H1 (cell line): ENCODE results near the gene TMEM238. TPM values are rescaled to one million over a fixed set of nuclear protein-coding genes. Genes with fewer than 3 reads are reported as not detected.

ENCODE experiments used
- CTCF ChIA-PET: fragments of 300-600 bp; sonication (Branson Sonifier 250); formaldehyde crosslinking; loops from one replicate; lab custom pipeline; 2021; ENCODE audit not compliant: partially characterized antibody; lab: Charles Lee
- POLR2A ChIA-PET: fragments of 300-600 bp; sonication (Branson Sonifier 250); formaldehyde crosslinking; loops from one replicate; lab custom pipeline; 2021; ENCODE audit warnings: inconsistent platforms; ENCODE audit not compliant: partially characterized antibody; lab: Charles Lee
- DNase-seq, 2 experiments: peaks; one replicate each; pipeline versions ENCODE4 v3.0.0 to v3.0.0-alpha.2; 2010 to 2022; ENCODE audit warnings: low spot score in 2 of 2, low read depth in 1 of 2, mixed read lengths in 1 of 2
- FAIRE-seq: peaks from 2 replicates; lab custom pipeline; 2011; peaks lifted over from hg19 to GRCh38; lab: Jason Lieb, UNC
- H2AFZ ChIP-seq: 2 replicates; pipeline ENCODE4 v1.8.1; 2012; ENCODE audit warnings: low read length, inconsistent platforms
- H2AK5ac ChIP-seq: 2 replicates; pipeline ENCODE4 v1.6.1; 2013; ENCODE audit warnings: low read depth, low read length
- H2BK120ac ChIP-seq: replicated peaks from 2 replicates; pipeline ENCODE3; 2013; ENCODE audit warnings: low read depth, low read length, inconsistent platforms
- H2BK12ac ChIP-seq: 2 replicates; pipeline ENCODE4 v1.6.1; 2013; ENCODE audit warnings: low read depth, low read length
- H2BK15ac ChIP-seq: 2 replicates; pipeline ENCODE4 v1.6.1; 2013; ENCODE audit warnings: low read length
- H2BK20ac ChIP-seq: 2 replicates; pipeline ENCODE4 v1.6.1; 2013; ENCODE audit warnings: low read length
- H2BK5ac ChIP-seq: 2 replicates; pipeline ENCODE4 v1.6.1; 2013; ENCODE audit warnings: low read depth, low read length
- H3K14ac ChIP-seq: 2 replicates; pipeline ENCODE4 v1.6.1; 2013; ENCODE audit warnings: inconsistent platforms; ENCODE audit not compliant: insufficient read length
- H3K18ac ChIP-seq: 2 replicates; pipeline ENCODE4 v1.6.1; 2013; ENCODE audit warnings: low read length; ENCODE audit errors: extremely low read depth
- H3K23ac ChIP-seq: 2 replicates; pipeline ENCODE4 v1.6.1; 2013; ENCODE audit warnings: inconsistent platforms; ENCODE audit not compliant: insufficient read length
- H3K23me2 ChIP-seq: 2 replicates; pipeline ENCODE4 v1.6.1; 2013; ENCODE audit warnings: low read depth, low read length
- H3K27ac ChIP-seq: 2 replicates; pipeline ENCODE4 v1.6.1; 2011; ENCODE audit warnings: low read depth, low read length, inconsistent platforms
- H3K27me3 ChIP-seq, 4 experiments: replicated peaks in 1 of 4; 1 replicate in 1 of 4; 2 replicates in 3 of 4; pipeline versions ENCODE4 v1.6.1 to v1.8.1; 2011 to 2013; ENCODE audit warnings: low read length in 3 of 4, mild to moderate bottlenecking in 3 of 4, inconsistent platforms in 2 of 4, mixed read lengths in 2 of 4, moderate library complexity in 1 of 4; ENCODE audit not compliant: control insufficient read depth in 3 of 4, insufficient read depth in 3 of 4; ENCODE audit errors: extremely low read depth in 1 of 4
- H3K36me3 ChIP-seq, 4 experiments: 2 replicates each; pipeline versions ENCODE4 v1.6.1 to v1.8.1; 2011 to 2013; ENCODE audit warnings: mild to moderate bottlenecking in 4 of 4, low read length in 3 of 4, moderate library complexity in 2 of 4, control low read depth in 1 of 4, inconsistent platforms in 1 of 4; ENCODE audit not compliant: insufficient read depth in 4 of 4, control insufficient read depth in 2 of 4
- H3K4ac ChIP-seq: replicated peaks from 2 replicates; pipeline ENCODE3; 2013; ENCODE audit warnings: low read length, low read depth, mixed read lengths, inconsistent platforms; ENCODE audit not compliant: insufficient read length
- H3K4me1 ChIP-seq, 4 experiments: replicated peaks in 1 of 4; 1 replicate in 1 of 4; 2 replicates in 3 of 4; pipeline versions ENCODE4 v1.6.1 to v1.8.1; 2011 to 2013; ENCODE audit warnings: low read length in 3 of 4, inconsistent platforms in 2 of 4, mixed read lengths in 1 of 4; ENCODE audit not compliant: insufficient read depth in 4 of 4, control insufficient read depth in 3 of 4
- H3K4me2 ChIP-seq, 2 experiments: 2 replicates each; pipeline versions ENCODE4 v1.6.1 to v1.8.1; 2011 to 2013; ENCODE audit warnings: low read depth in 2 of 2, low read length in 2 of 2, control low read depth in 1 of 2, inconsistent platforms in 1 of 2, mild to moderate bottlenecking in 1 of 2; ENCODE audit not compliant: insufficient read depth in 1 of 2
- H3K4me3 ChIP-seq, 4 experiments: fragments of 200-600, 300-600 bp in 1 of 4; sonication (generic), shearing (Covaris generic), sonication (Bioruptor Twin) in 1 of 4; 2 replicates each; pipeline versions ENCODE4 v1.5.1 to v1.8.1; 2011 to 2016; ENCODE audit warnings: low read length in 4 of 4, low read depth in 3 of 4, control low read depth in 2 of 4, inconsistent platforms in 2 of 4, mild to moderate bottlenecking in 2 of 4, mixed read lengths in 1 of 4, moderate library complexity in 1 of 4; ENCODE audit not compliant: insufficient read depth in 2 of 4; ENCODE audit errors: extremely low read depth in 1 of 4
- H3K56ac ChIP-seq: replicated peaks from 2 replicates; pipeline ENCODE3; 2013; ENCODE audit warnings: low read depth, mild to moderate bottlenecking, mixed read lengths, low read length, inconsistent platforms; ENCODE audit not compliant: insufficient read length
- H3K79me1 ChIP-seq: 2 replicates; pipeline ENCODE4 v1.6.1; 2013; ENCODE audit warnings: low read depth, low read length, control low read depth
- H3K79me2 ChIP-seq, 2 experiments: 2 replicates each; pipeline versions ENCODE4 v1.6.1 to v1.8.1; 2012 to 2013; ENCODE audit warnings: low read length in 2 of 2, mild to moderate bottlenecking in 2 of 2, inconsistent platforms in 1 of 2; ENCODE audit not compliant: insufficient read depth in 2 of 2, control insufficient read depth in 1 of 2
- H3K9ac ChIP-seq, 4 experiments: replicated peaks in 1 of 4; 1 replicate in 1 of 4; 2 replicates in 3 of 4; pipeline versions ENCODE4 v1.6.1 to v1.8.1; 2011 to 2013; ENCODE audit warnings: low read depth in 3 of 4, low read length in 3 of 4, control low read depth in 2 of 4, mild to moderate bottlenecking in 2 of 4, moderate library complexity in 2 of 4, inconsistent platforms in 1 of 4; ENCODE audit errors: extremely low read depth in 1 of 4
- H3K9me3 ChIP-seq, 2 experiments: 2 replicates each; pipeline versions ENCODE4 v1.6.1 to v1.8.1; 2012 to 2013; ENCODE audit warnings: mild to moderate bottlenecking in 2 of 2, moderate library complexity in 2 of 2, control low read depth in 1 of 2, inconsistent platforms in 1 of 2, low read depth in 1 of 2, low read length in 1 of 2, mixed read lengths in 1 of 2; ENCODE audit not compliant: insufficient read depth in 2 of 2
- H4K20me1 ChIP-seq, 2 experiments: replicated peaks in 1 of 2; 2 replicates each; pipeline versions ENCODE3 to v1.8.1; 2011 to 2013; ENCODE audit warnings: inconsistent platforms in 2 of 2, low read length in 2 of 2, mild to moderate bottlenecking in 1 of 2; ENCODE audit not compliant: insufficient read depth in 2 of 2, control insufficient read depth in 1 of 2
- H4K5ac ChIP-seq: 2 replicates; pipeline ENCODE4 v1.6.1; 2013; ENCODE audit warnings: low read length, low read depth, mixed read lengths, inconsistent platforms; ENCODE audit not compliant: insufficient read length
- H4K8ac ChIP-seq: 2 replicates; pipeline ENCODE4 v1.8.0; 2013; ENCODE audit warnings: mild to moderate bottlenecking, moderate library complexity, low read length, inconsistent platforms; ENCODE audit not compliant: insufficient read depth; ENCODE audit errors: extremely low read depth
- H4K91ac ChIP-seq: replicated peaks from 2 replicates; pipeline ENCODE3; 2013; ENCODE audit warnings: low read length, mixed read lengths, inconsistent platforms; ENCODE audit not compliant: insufficient read length
- ATF2 ChIP-seq: IDR thresholded peaks from 2 replicates; pipeline ENCODE4 v1.6.1; 2012; ENCODE audit warnings: low read length, inconsistent platforms
- PHF8 ChIP-seq: fragments of 200-600 bp; sonication (generic); conservative IDR thresholded peaks from 2 replicates; pipeline ENCODE4 v1.7.1; 2012; ENCODE audit warnings: low read depth, mild to moderate bottlenecking, inconsistent platforms, low read length, moderate library complexity
- RNF2 ChIP-seq: fragments of 200-900, 300-1000 bp; sonication (generic); IDR thresholded peaks from 2 replicates; pipeline ENCODE4 v1.7.1; 2016; ENCODE audit warnings: borderline replicate concordance, low read depth, mild to moderate bottlenecking, antibody characterized with exemption, low read length; ENCODE audit not compliant: poor library complexity, severe bottlenecking; ENCODE audit errors: missing control alignments
- SRF ChIP-seq: IDR thresholded peaks from 2 replicates; pipeline ENCODE4 v1.6.1; 2011; ENCODE audit warnings: mild to moderate bottlenecking, low read depth, low read length, moderate library complexity
- WGBS, 2 experiments: shearing (Covaris generic) in 1 of 2; methylation state at CpG; one replicate each; pipeline versions ENCODE4 v1.1.6 to v1.1.7; 2013 to 2015; ENCODE audit warnings: low lambda C conversion rate in 2 of 2, mixed read lengths in 2 of 2, inconsistent platforms in 1 of 2, low coverage in 1 of 2, missing lambda C conversion rate in 1 of 2; ENCODE audit not compliant: insufficient replicate concordance in 2 of 2, insufficient coverage in 1 of 2, insufficient read length in 1 of 2; ENCODE audit errors: extremely low coverage in 1 of 2, missing lambda C conversion rate in 1 of 2; 5-methylcytosine and 5-hydroxymethylcytosine counted together
- polyA plus RNA-seq, 7 experiments: library from polyadenylated mRNA; depleted of rRNA in 3 of 7; stranded (reverse) in 5 of 7; unstranded in 2 of 7; fragments of >200 nt in 5 of 7; fragments of 200-250 nt in 2 of 7; gene quantifications; 1 replicate in 5 of 7; 2 replicates in 1 of 7; 4 replicates in 1 of 7; pipeline versions ENCODE4 v1.2.1 to v1.2.3, GENCODE V29; 2011 to 2013; ENCODE audit warnings: missing spikeins in 2 of 7, mixed read lengths in 2 of 7
- total RNA-seq: library from RNA; stranded (reverse); fragmentation: NEBNext Ultra II Directional; extraction: Animal tissue kit (Norgen Biotek cat#: 25700); gene quantifications from 2 replicates; pipeline ENCODE4 v1.2.1, GENCODE V29; 2021

TMEM238 gene
- total and polyA plus RNA-seq, 2 of the 8 experiments (the other 6 are each of a cell fraction or from before 2014, with no cell fraction given): 0.53 to 3.8 TPM

DNA sequence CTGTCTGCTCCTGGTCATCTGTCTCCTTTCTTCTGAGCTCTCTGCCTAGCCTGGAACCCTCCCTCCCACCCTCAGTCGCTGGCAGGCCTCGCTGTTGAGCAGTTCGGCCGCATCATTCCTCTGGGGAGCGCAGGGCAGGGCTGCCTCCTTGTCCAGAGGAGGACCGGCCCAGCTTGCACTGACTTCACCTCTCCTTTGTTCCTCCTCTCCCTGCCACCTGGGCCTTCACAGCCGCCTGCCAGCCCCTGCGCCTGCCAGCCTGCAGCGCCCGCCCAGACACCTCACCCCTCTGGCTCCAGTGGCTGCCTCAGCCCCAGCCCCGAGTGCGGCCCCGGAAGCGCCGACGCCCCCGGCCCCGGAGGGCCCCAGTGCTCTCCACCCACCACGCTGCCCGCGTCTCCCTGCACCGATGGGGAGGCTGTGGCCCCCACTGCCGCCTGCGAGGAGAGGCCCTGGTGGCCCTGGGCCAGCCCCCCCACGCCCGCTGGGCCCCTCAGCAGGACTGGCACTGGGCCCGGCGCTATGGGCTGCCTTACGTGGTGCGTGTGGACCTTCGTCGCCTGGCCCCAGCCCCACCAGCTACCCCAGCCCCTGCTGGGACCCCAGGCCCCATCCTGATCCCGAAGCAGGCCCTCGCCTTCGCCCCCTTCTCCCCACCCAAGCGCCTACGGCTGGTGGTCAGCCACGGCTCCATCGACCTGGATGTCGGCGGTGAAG, 37.2 kb downstream of the TMEM238 start:
- H2BK12ac ChIP-seq: no peak overlapping the region
- H2BK120ac ChIP-seq: no peak overlapping the region
- no peak overlapping the region; the same call in 1 of the 2 replicates for H3K18ac ChIP-seq
- peaks cover 0 to 58% (median 19%) of the 10 kb centered on the region in 4 experiments; a peak in 4 of 8 replicates for H3K36me3 ChIP-seq
- no peak overlapping the region for H2BK5ac ChIP-seq
- CTCF ChIA-PET: interaction anchor here (0.6 to 2.9 kb wide), 5 partner anchors 10 to 77 kb away, joined by 3 to 11 read pairs (median 3); no protein-coding TSS in a partner anchor
- no peak for TF ChIP-seq SRF
- no peak for TF ChIP-seq RNF2
- TF ChIP-seq PHF8: no peak
- TF ChIP-seq ATF2: no peak
- H2BK20ac ChIP-seq: no peak overlapping the region
- DNase-seq (no peak), FAIRE-seq (no peak)
- WGBS, 2 experiments: 86% methylated on average over 18 of the region's 41 CpGs; no CpG with 5 or more reads in 1 of the 2 experiments
- H2AK5ac ChIP-seq: no peak overlapping the region
- H4K20me1 ChIP-seq: peaks cover 0 to 2% of the 10 kb centered on the region in 2 experiments
- no peak overlapping the region for H4K91ac ChIP-seq
- H2AFZ ChIP-seq: no peak overlapping the region
- POLR2A ChIA-PET: interaction anchor here (0.6 to 7.9 kb wide), 12 partner anchors 8 to 156 kb away, joined by 3 to 58 read pairs (median 5); partner anchors contain the start of genes IL11, TMEM238 and UBE2S
- no peak overlapping the region for H3K14ac ChIP-seq
- H2BK15ac ChIP-seq: no peak overlapping the region; the same call in 1 of the 2 replicates
- H3K79me2 ChIP-seq: no peaks in the 10 kb centered on the region
- H3K56ac ChIP-seq: no peak overlapping the region
- no peak overlapping the region for H3K9ac ChIP-seq
- H3K23me2 ChIP-seq: peaks cover 1% of the 10 kb centered on the region; the same call in 1 of the 2 replicates
- H3K4me1 ChIP-seq: peaks cover 11 to 38% (median 27%) of the 10 kb centered on the region in 4 experiments
- H3K27ac ChIP-seq: no peak overlapping the region; the same call in 1 of the 2 replicates
- no peak overlapping the region for H3K4me3 ChIP-seq
- no peaks in the 10 kb centered on the region for H3K9me3 ChIP-seq
- 0 out of 2 replicates have a peak overlapping the region, but pooled peaks have one; percentile 32 for H4K8ac ChIP-seq
- no peak overlapping the region for H3K4me2 ChIP-seq
- H4K5ac ChIP-seq: peak overlapping the region; percentile 21
- no peak overlapping the region for H3K4ac ChIP-seq
- H3K79me1 ChIP-seq: no peaks in the 10 kb centered on the region; the same call in 1 of the 2 replicates
- H3K27me3 ChIP-seq: peaks cover 0 to 4% (median 2%) of the 10 kb centered on the region in 4 experiments; a peak in 3 of 7 replicates
- no peak overlapping the region for H3K23ac ChIP-seq
